ENCODE measurements around the gene BAHCC1. TPM values are rescaled to one million over a fixed set of nuclear protein-coding genes. Genes with fewer than 3 reads are reported as not detected.
A peak's percentile ranks its signal among the peaks of the same experiment; 100 is the strongest.

Gene BAHCC1
- total and polyA plus RNA-seq, 9 of the 15 experiments (the other 6 are each of a cell fraction or from before 2014, with no cell fraction given): 0.14 to 26.9 (median 5.0) TPM

DNA sequence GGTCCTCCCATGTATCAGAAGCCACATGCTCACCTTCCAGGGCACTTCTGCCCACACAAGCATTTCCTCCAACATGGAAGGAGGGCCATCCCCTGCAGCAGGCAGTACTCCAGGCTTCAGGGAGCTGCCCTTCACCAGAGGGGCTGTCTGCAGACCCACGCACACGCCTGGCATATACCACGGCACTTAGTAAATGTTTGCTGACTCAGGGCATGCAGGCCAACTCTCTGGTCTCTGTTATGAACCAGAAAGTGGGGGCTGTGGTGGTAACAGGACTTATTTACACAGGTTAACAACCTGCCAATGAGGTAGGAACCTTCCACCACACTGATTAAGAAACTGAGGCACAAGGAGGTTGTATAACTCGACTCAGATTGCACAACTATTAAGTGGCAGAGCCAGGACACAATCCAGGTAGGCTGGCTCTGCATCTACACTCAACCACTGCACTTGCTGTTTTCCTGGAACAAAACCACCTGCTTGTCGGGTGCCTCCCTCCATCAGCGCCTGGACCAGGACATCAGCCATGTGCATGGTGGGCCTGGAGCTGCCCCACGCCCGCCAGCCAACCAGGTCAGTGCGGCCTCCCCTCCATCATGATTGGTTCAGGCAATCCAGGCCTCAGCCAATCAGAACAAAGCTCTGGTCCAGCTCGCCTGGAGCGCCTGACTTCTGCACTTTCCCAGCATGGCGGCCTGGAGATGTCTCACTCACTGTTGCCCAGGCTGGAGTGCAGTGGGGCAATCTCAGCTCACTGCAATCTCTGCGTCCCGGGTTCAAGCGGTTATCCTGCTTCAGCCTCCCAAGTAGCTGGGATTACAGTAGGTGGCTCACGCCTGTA, 98.2 kb downstream of the BAHCC1 start:
- CTCF ChIA-PET (ENCODE audit: low intra/inter-chr PET ratio): no interaction called here
- BruUV-seq (replicated peaks): no TSS peak
- FAIRE-seq (peak; percentile 79), DNase-seq (ENCODE audit: extremely low read depth in 1 of 4, low spot score in 3 of 4) (peak; percentile 82 to 94 (median 92)), ATAC-seq (peak; percentile 91)
- Histone ChIP-seq H4K20me1 (replicated peaks; ENCODE audit: control insufficient read depth, insufficient read depth, low read length) (no peaks in the 10 kb centered on the region), H3K4me2 (ENCODE audit: insufficient read depth, low read length) (peak overlapping the region; percentile 1; the same call in 1 of the 2 replicates), H3K9ac (ENCODE audit: insufficient read depth in 1 of 2, low read depth in 2 of 2, low read length in 2 of 2) (peak overlapping the region in 1 of 2 experiments; percentile 23; a peak in 1 of 4 replicates), H3K4me1 (replicated peaks in 1 of 2; ENCODE audit: control insufficient read depth in 2 of 2, insufficient read depth in 2 of 2, low read length in 2 of 2) (peaks cover 3 to 37% of the 10 kb centered on the region in 2 experiments; a peak in 4 of 5 replicates), H3K27ac (ENCODE audit: extremely low read depth, low read depth, low read length) (no peak overlapping the region), H3K36me3 (ENCODE audit: control insufficient read depth, insufficient read depth, low read length) (no peaks in the 10 kb centered on the region), H3K4me3 (no peak overlapping the region), H3K79me2 (ENCODE audit: control insufficient read depth, insufficient read depth, low read length) (peaks cover 2% of the 10 kb centered on the region; the same call in 1 of the 3 replicates), H2AFZ (ENCODE audit: low read depth, low read length) (peak overlapping the region; percentile 76), H3K9me1 (ENCODE audit: control insufficient read depth, insufficient read depth, low read length) (no peaks in the 10 kb centered on the region), H3K27me3 (ENCODE audit: control insufficient read depth in 2 of 2, insufficient read depth in 2 of 2, low read length in 2 of 2) (no peaks in the 10 kb centered on the region), H3K9me3 (replicated peaks; ENCODE audit: control insufficient read depth, insufficient read depth, low read depth, low read length) (no peaks in the 10 kb centered on the region)
- POLR2A ChIA-PET: interaction anchor here (0.6 to 4.3 kb wide), 6 partner anchors 14 to 179 kb away, joined by 3 to 46 read pairs (median 3); partner anchors contain the start of gene ACTG1
- 34% methylated on average over 16 of the region's 16 CpGs for WGBS (ENCODE audit: insufficient coverage, low coverage, missing lambda C conversion rate)
- in situ Hi-C loops (cut with MboI): no loop called here
- intact Hi-C loops (cut with micrococcal nuclease): no loop called here
- TF ChIP-seq BCL6 (CRISPR knock-in tag; IDR thresholded peaks at IDR 0.05): no peak
- no peak for TF ChIP-seq HDAC1 (IDR thresholded peaks at IDR 0.05)
- 0 out of 2 replicates have a peak, but pooled peaks have one; percentile 19 for TF ChIP-seq MTA3 (IDR thresholded peaks at IDR 0.05; ENCODE audit: borderline replicate concordance)
- 0 out of 2 replicates have a peak, but pooled peaks have one; percentile 49 for TF ChIP-seq CBFB (CRISPR knock-in tag; IDR thresholded peaks at IDR 0.05)
- TF ChIP-seq NONO (IDR thresholded peaks at IDR 0.05; ENCODE audit: low read depth in 2 of 2, low read length in 1 of 2): no peak
- no peak for TF ChIP-seq GMEB1 (CRISPR knock-in tag; IDR thresholded peaks at IDR 0.05)
- peak; percentile 68 for TF ChIP-seq CEBPB (tag; IDR thresholded peaks at IDR 0.05)
- no peak for TF ChIP-seq ZNF583 (CRISPR knock-in tag; IDR thresholded peaks at IDR 0.05)
- TF ChIP-seq, protein P1, sequence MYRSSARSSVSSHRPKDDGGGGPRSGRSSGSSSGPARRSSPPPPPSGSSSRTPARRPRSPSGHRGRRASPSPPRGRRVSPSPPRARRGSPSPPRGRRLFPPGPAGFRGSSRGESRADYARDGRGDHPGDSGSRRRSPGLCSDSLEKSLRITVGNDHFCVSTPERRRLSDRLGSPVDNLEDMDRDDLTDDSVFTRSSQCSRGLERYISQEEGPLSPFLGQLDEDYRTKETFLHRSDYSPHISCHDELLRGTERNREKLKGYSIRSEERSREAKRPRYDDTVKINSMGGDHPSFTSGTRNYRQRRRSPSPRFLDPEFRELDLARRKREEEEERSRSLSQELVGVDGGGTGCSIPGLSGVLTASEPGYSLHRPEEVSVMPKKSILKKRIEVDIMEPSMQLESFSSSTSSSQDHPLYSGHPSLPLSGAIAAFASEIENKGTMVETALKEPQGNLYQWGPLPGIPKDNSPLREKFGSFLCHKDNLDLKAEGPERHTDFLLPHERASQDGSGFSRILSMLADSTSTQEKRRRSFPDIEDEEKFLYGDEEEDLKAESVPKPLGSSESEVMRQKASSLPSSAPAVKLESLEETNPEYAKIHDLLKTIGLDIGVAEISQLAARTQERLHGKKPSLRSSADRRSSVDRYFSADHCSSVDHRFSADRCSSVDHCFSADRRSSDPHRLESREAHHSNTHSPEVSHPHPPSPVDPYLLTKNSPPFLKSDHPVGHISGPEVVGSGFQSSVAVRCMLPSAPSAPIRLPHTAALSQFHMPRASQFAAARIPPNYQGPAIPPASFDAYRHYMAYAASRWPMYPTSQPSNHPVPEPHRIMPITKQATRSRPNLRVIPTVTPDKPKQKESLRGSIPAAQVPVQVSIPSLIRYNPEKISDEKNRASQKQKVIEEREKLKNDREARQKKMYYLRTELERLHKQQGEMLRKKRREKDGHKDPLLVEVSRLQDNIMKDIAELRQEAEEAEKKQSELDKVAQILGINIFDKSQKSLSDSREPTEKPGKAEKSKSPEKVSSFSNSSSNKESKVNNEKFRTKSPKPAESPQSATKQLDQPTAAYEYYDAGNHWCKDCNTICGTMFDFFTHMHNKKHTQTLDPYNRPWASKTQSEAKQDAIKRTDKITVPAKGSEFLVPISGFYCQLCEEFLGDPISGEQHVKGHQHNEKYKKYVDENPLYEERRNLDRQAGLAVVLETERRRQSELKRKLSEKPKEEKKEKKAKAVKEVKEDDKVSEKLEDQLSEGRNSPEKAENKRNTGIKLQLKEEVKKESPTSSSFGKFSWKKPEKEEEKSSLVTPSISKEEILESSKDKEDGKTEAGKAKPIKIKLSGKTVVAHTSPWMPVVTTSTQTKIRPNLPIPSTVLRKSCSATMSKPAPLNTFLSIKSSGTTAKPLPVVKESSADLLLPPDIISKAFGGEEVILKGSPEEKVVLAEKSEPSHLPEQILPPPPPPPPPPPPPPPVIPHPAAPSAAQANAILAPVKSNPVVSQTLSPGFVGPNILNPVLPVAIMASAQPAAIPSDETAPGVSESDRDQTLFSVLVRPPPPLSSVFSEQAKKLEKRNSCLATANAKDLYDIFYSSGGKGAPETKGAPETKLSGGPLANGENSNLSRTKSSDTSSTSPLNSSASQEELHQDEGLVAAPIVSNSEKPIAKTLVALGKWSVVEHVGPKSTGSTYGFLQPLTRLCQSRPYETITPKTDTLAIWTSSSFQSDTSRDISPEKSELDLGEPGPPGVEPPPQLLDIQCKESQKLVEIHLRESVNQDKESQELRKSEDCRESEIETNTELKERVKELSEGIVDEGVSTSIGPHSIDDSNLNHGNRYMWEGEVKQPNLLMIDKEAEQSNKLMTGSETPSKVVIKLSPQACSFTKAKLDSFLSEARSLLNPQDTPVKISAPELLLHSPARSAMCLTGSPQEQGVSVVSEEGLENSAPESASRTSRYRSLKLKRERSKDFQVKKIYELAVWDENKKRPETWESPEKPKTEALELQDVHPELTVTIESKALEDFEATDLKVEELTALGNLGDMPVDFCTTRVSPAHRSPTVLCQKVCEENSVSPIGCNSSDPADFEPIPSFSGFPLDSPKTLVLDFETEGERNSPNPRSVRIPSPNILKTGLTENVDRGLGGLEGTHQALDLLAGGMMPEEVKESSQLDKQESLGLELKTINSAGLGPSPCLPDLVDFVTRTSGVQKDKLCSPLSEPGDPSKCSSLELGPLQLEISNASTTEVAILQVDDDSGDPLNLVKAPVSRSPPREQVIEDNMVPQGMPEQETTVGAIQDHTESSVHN (IDR thresholded peaks at IDR 0.05; ENCODE audit: borderline replicate concordance in 1 of 2, low read depth in 1 of 2): no peak
- no peak for TF ChIP-seq ZNF586 (CRISPR knock-in tag; conservative IDR thresholded peaks at IDR 0.05)
